T-helper 2 cell treated with Interferon-gamma antibody and Interleukin-4, amounts not matched to agents 5 μg/mL and 100 μg/mL, for 36 hours (primary cell): ENCODE results near the gene FOXP1.

ENCODE experiments used
- DNase-seq: peaks from one replicate; pipeline ENCODE4 v3.0.0; 2021; ENCODE audit warnings: low spot score
- H3K27ac Mint-ChIP-seq: one replicate; pipeline ENCODE4 v1.8.0; 2021; ENCODE audit warnings: mild to moderate bottlenecking, mixed read lengths
- H3K27me3 Mint-ChIP-seq: one replicate; pipeline ENCODE4 v1.8.0; 2021; ENCODE audit warnings: low read depth, mixed read lengths
- H3K36me3 Mint-ChIP-seq: one replicate; pipeline ENCODE4 v1.8.0; 2021; ENCODE audit warnings: low read depth, mixed read lengths
- H3K4me1 Mint-ChIP-seq: one replicate; pipeline ENCODE4 v1.8.0; 2021; ENCODE audit warnings: low read depth, mixed read lengths
- H3K4me3 Mint-ChIP-seq: one replicate; pipeline ENCODE4 v1.8.0; 2022; ENCODE audit warnings: mild to moderate bottlenecking, moderate library complexity, mixed read lengths
- H3K9me3 Mint-ChIP-seq: one replicate; pipeline ENCODE4 v1.8.0; 2021; ENCODE audit warnings: mixed read lengths

The FOXP1 gene

GRCh38 chr3:71583566-71584393, at the start of gene FOXP1:
FOXP1 (minus strand) TSS chr3:71583728; CDS start chr3:71198381, 385,347 bp downstream.
- Mint-ChIP-seq H3K36me3 (peaks cover 13% of the 10 kb centered on the region), H3K27me3 (no peaks in the 10 kb centered on the region), H3K27ac (peak within 1 kb of the TSS; percentile 97), H3K9me3 (no peaks in the 10 kb centered on the region), H3K4me1 (peaks cover 36% of the 10 kb centered on the region), H3K4me3 (peak within 1 kb of the TSS; percentile 96)
- peak; percentile 66 for DNase-seq

GRCh38 chr3:71629711-71630110, 46.2 kb upstream of the FOXP1 start:
- Mint-ChIP-seq H3K4me1 (no peaks in the 10 kb centered on the region), H3K27ac (no peak overlapping the region), H3K36me3 (no peaks in the 10 kb centered on the region), H3K4me3 (no peak overlapping the region), H3K9me3 (no peaks in the 10 kb centered on the region), H3K27me3 (no peaks in the 10 kb centered on the region)
- no peak for DNase-seq

GRCh38 chr3:71629289-71629688, 45.8 kb upstream of the FOXP1 start:
- Mint-ChIP-seq H3K27ac (no peak overlapping the region), H3K4me3 (no peak overlapping the region), H3K36me3 (no peaks in the 10 kb centered on the region), H3K9me3 (no peaks in the 10 kb centered on the region), H3K27me3 (no peaks in the 10 kb centered on the region), H3K4me1 (no peaks in the 10 kb centered on the region)
- DNase-seq = no peak

- no peak overlapping the region for H3K27ac Mint-ChIP-seq
- H3K36me3 Mint-ChIP-seq = no peaks in the 10 kb centered on the region
- no peaks in the 10 kb centered on the region for H3K4me1 Mint-ChIP-seq
- H3K27me3 Mint-ChIP-seq = no peaks in the 10 kb centered on the region
- no peak overlapping the region for H3K4me3 Mint-ChIP-seq
- no peaks in the 10 kb centered on the region for H3K9me3 Mint-ChIP-seq
- no peak for DNase-seq
Measured at GRCh38 chr3:71628522-71628921, 45.0 kb upstream of the FOXP1 start.

GRCh38 chr3:71625676-71626075, 42.1 kb upstream of the FOXP1 start:
- H3K9me3 Mint-ChIP-seq = no peaks in the 10 kb centered on the region
- no peaks in the 10 kb centered on the region for H3K27me3 Mint-ChIP-seq
- no peak overlapping the region for H3K4me3 Mint-ChIP-seq
- no peak for DNase-seq
- H3K27ac Mint-ChIP-seq = no peak overlapping the region
- H3K36me3 Mint-ChIP-seq = no peaks in the 10 kb centered on the region
- H3K4me1 Mint-ChIP-seq = no peaks in the 10 kb centered on the region

GRCh38 chr3:71621825-71622537, 38.5 kb upstream of the FOXP1 start:
- Mint-ChIP-seq H3K27me3 (no peaks in the 10 kb centered on the region), H3K36me3 (no peaks in the 10 kb centered on the region)

GRCh38 chr3:71618538-71618937, 35.0 kb upstream of the FOXP1 start:
- peaks cover 5% of the 10 kb centered on the region for H3K4me1 Mint-ChIP-seq
- no peak overlapping the region for H3K4me3 Mint-ChIP-seq
- no peak for DNase-seq
- H3K9me3 Mint-ChIP-seq = no peaks in the 10 kb centered on the region
- no peak overlapping the region for H3K27ac Mint-ChIP-seq
- no peaks in the 10 kb centered on the region for H3K27me3 Mint-ChIP-seq
- no peaks in the 10 kb centered on the region for H3K36me3 Mint-ChIP-seq

More at GRCh38 chr3:71621825-71622537, 38.5 kb upstream of the FOXP1 start:
- H3K4me1 Mint-ChIP-seq = no peaks in the 10 kb centered on the region
- H3K27ac Mint-ChIP-seq = no peak overlapping the region
- DNase-seq = no peak
- H3K4me3 Mint-ChIP-seq = no peak overlapping the region
- H3K9me3 Mint-ChIP-seq = no peaks in the 10 kb centered on the region

GRCh38 chr3:71616571-71617021, 33.1 kb upstream of the FOXP1 start:
- H3K27ac Mint-ChIP-seq = peak overlapping the region; percentile 2
- no peaks in the 10 kb centered on the region for H3K27me3 Mint-ChIP-seq
- H3K4me1 Mint-ChIP-seq = peaks cover 5% of the 10 kb centered on the region
- no peak overlapping the region for H3K4me3 Mint-ChIP-seq
- DNase-seq = no peak
- H3K36me3 Mint-ChIP-seq = no peaks in the 10 kb centered on the region
- H3K9me3 Mint-ChIP-seq = peaks cover 7% of the 10 kb centered on the region

- Mint-ChIP-seq H3K4me1 (peaks cover 5% of the 10 kb centered on the region), H3K27ac (no peak overlapping the region), H3K36me3 (no peaks in the 10 kb centered on the region), H3K9me3 (peaks cover 9% of the 10 kb centered on the region), H3K4me3 (no peak overlapping the region), H3K27me3 (no peaks in the 10 kb centered on the region)
- no peak for DNase-seq
Measured at GRCh38 chr3:71614869-71615268, 31.3 kb upstream of the FOXP1 start.

- no peak for DNase-seq
- Mint-ChIP-seq H3K4me1 (peaks cover 5% of the 10 kb centered on the region), H3K36me3 (no peaks in the 10 kb centered on the region), H3K4me3 (no peak overlapping the region), H3K27ac (no peak overlapping the region), H3K9me3 (peaks cover 9% of the 10 kb centered on the region), H3K27me3 (no peaks in the 10 kb centered on the region)
Measured at GRCh38 chr3:71614426-71614825, 30.9 kb upstream of the FOXP1 start.

GRCh38 chr3:71611099-71611498, 27.6 kb upstream of the FOXP1 start:
- DNase-seq = no peak
- Mint-ChIP-seq H3K9me3 (peaks cover 17% of the 10 kb centered on the region), H3K36me3 (peaks cover 3% of the 10 kb centered on the region), H3K27me3 (peaks cover 6% of the 10 kb centered on the region), H3K4me3 (no peak overlapping the region), H3K27ac (no peak overlapping the region), H3K4me1 (no peaks in the 10 kb centered on the region)

GRCh38 chr3:71607364-71607763, 23.8 kb upstream of the FOXP1 start:
- no peak for DNase-seq
- no peak overlapping the region for H3K27ac Mint-ChIP-seq
- H3K36me3 Mint-ChIP-seq = peaks cover 3% of the 10 kb centered on the region
- no peak overlapping the region for H3K4me3 Mint-ChIP-seq
- no peaks in the 10 kb centered on the region for H3K4me1 Mint-ChIP-seq
- H3K9me3 Mint-ChIP-seq = peaks cover 18% of the 10 kb centered on the region
- peaks cover 6% of the 10 kb centered on the region for H3K27me3 Mint-ChIP-seq

GRCh38 chr3:71606582-71606981, 23.1 kb upstream of the FOXP1 start:
- H3K4me3 Mint-ChIP-seq = no peak overlapping the region
- peaks cover 11% of the 10 kb centered on the region for H3K9me3 Mint-ChIP-seq
- H3K4me1 Mint-ChIP-seq = no peaks in the 10 kb centered on the region
- H3K36me3 Mint-ChIP-seq = peaks cover 3% of the 10 kb centered on the region
- H3K27ac Mint-ChIP-seq = no peak overlapping the region
- peaks cover 6% of the 10 kb centered on the region for H3K27me3 Mint-ChIP-seq
- DNase-seq = no peak

- Mint-ChIP-seq H3K27ac (no peak overlapping the region), H3K4me3 (no peak overlapping the region), H3K27me3 (peaks cover 2% of the 10 kb centered on the region), H3K9me3 (peaks cover 8% of the 10 kb centered on the region), H3K36me3 (peaks cover 3% of the 10 kb centered on the region), H3K4me1 (no peaks in the 10 kb centered on the region)
- no peak for DNase-seq
Measured at GRCh38 chr3:71602256-71602655, 18.7 kb upstream of the FOXP1 start.
